H1 (cell line): Measurements from ENCODE around the gene DAPK1. TPM values are rescaled to one million over a fixed set of nuclear protein-coding genes. Genes with fewer than 3 reads are reported as not detected.

Experiments
- CTCF ChIA-PET: fragments of 300-600 bp; sonication (Branson Sonifier 250); formaldehyde crosslinking; loops from one replicate; lab custom pipeline; 2021; ENCODE audit not compliant: partially characterized antibody; lab: Charles Lee
- POLR2A ChIA-PET: fragments of 300-600 bp; sonication (Branson Sonifier 250); formaldehyde crosslinking; loops from one replicate; lab custom pipeline; 2021; ENCODE audit warnings: inconsistent platforms; ENCODE audit not compliant: partially characterized antibody; lab: Charles Lee
- DNase-seq, 2 experiments: peaks; one replicate each; pipeline versions ENCODE4 v3.0.0 to v3.0.0-alpha.2; 2010 to 2022; ENCODE audit warnings: low spot score in 2 of 2, low read depth in 1 of 2, mixed read lengths in 1 of 2
- FAIRE-seq: peaks from 2 replicates; lab custom pipeline; 2011; peaks lifted over from hg19 to GRCh38; lab: Jason Lieb, UNC
- H2AFZ ChIP-seq: 2 replicates; pipeline ENCODE4 v1.8.1; 2012; ENCODE audit warnings: low read length, inconsistent platforms
- H2AK5ac ChIP-seq: 2 replicates; pipeline ENCODE4 v1.6.1; 2013; ENCODE audit warnings: low read depth, low read length
- H2BK120ac ChIP-seq: replicated peaks from 2 replicates; pipeline ENCODE3; 2013; ENCODE audit warnings: low read depth, low read length, inconsistent platforms
- H2BK12ac ChIP-seq: 2 replicates; pipeline ENCODE4 v1.6.1; 2013; ENCODE audit warnings: low read depth, low read length
- H2BK15ac ChIP-seq: 2 replicates; pipeline ENCODE4 v1.6.1; 2013; ENCODE audit warnings: low read length
- H2BK20ac ChIP-seq: 2 replicates; pipeline ENCODE4 v1.6.1; 2013; ENCODE audit warnings: low read length
- H2BK5ac ChIP-seq: 2 replicates; pipeline ENCODE4 v1.6.1; 2013; ENCODE audit warnings: low read depth, low read length
- H3K14ac ChIP-seq: 2 replicates; pipeline ENCODE4 v1.6.1; 2013; ENCODE audit warnings: inconsistent platforms; ENCODE audit not compliant: insufficient read length
- H3K18ac ChIP-seq: 2 replicates; pipeline ENCODE4 v1.6.1; 2013; ENCODE audit warnings: low read length; ENCODE audit errors: extremely low read depth
- H3K23ac ChIP-seq: 2 replicates; pipeline ENCODE4 v1.6.1; 2013; ENCODE audit warnings: inconsistent platforms; ENCODE audit not compliant: insufficient read length
- H3K23me2 ChIP-seq: 2 replicates; pipeline ENCODE4 v1.6.1; 2013; ENCODE audit warnings: low read depth, low read length
- H3K27ac ChIP-seq: 2 replicates; pipeline ENCODE4 v1.6.1; 2011; ENCODE audit warnings: low read depth, low read length, inconsistent platforms
- H3K27me3 ChIP-seq, 4 experiments: replicated peaks in 1 of 4; 1 replicate in 1 of 4; 2 replicates in 3 of 4; pipeline versions ENCODE4 v1.6.1 to v1.8.1; 2011 to 2013; ENCODE audit warnings: low read length in 3 of 4, mild to moderate bottlenecking in 3 of 4, inconsistent platforms in 2 of 4, mixed read lengths in 2 of 4, moderate library complexity in 1 of 4; ENCODE audit not compliant: control insufficient read depth in 3 of 4, insufficient read depth in 3 of 4; ENCODE audit errors: extremely low read depth in 1 of 4
- H3K36me3 ChIP-seq, 4 experiments: 2 replicates each; pipeline versions ENCODE4 v1.6.1 to v1.8.1; 2011 to 2013; ENCODE audit warnings: mild to moderate bottlenecking in 4 of 4, low read length in 3 of 4, moderate library complexity in 2 of 4, control low read depth in 1 of 4, inconsistent platforms in 1 of 4; ENCODE audit not compliant: insufficient read depth in 4 of 4, control insufficient read depth in 2 of 4
- H3K4ac ChIP-seq: replicated peaks from 2 replicates; pipeline ENCODE3; 2013; ENCODE audit warnings: low read length, low read depth, mixed read lengths, inconsistent platforms; ENCODE audit not compliant: insufficient read length
- H3K4me1 ChIP-seq, 4 experiments: replicated peaks in 1 of 4; 1 replicate in 1 of 4; 2 replicates in 3 of 4; pipeline versions ENCODE4 v1.6.1 to v1.8.1; 2011 to 2013; ENCODE audit warnings: low read length in 3 of 4, inconsistent platforms in 2 of 4, mixed read lengths in 1 of 4; ENCODE audit not compliant: insufficient read depth in 4 of 4, control insufficient read depth in 3 of 4
- H3K4me2 ChIP-seq, 2 experiments: 2 replicates each; pipeline versions ENCODE4 v1.6.1 to v1.8.1; 2011 to 2013; ENCODE audit warnings: low read depth in 2 of 2, low read length in 2 of 2, control low read depth in 1 of 2, inconsistent platforms in 1 of 2, mild to moderate bottlenecking in 1 of 2; ENCODE audit not compliant: insufficient read depth in 1 of 2
- H3K4me3 ChIP-seq, 4 experiments: fragments of 200-600, 300-600 bp in 1 of 4; sonication (generic), shearing (Covaris generic), sonication (Bioruptor Twin) in 1 of 4; 2 replicates each; pipeline versions ENCODE4 v1.5.1 to v1.8.1; 2011 to 2016; ENCODE audit warnings: low read length in 4 of 4, low read depth in 3 of 4, control low read depth in 2 of 4, inconsistent platforms in 2 of 4, mild to moderate bottlenecking in 2 of 4, mixed read lengths in 1 of 4, moderate library complexity in 1 of 4; ENCODE audit not compliant: insufficient read depth in 2 of 4; ENCODE audit errors: extremely low read depth in 1 of 4
- H3K56ac ChIP-seq: replicated peaks from 2 replicates; pipeline ENCODE3; 2013; ENCODE audit warnings: low read depth, mild to moderate bottlenecking, mixed read lengths, low read length, inconsistent platforms; ENCODE audit not compliant: insufficient read length
- H3K79me1 ChIP-seq: 2 replicates; pipeline ENCODE4 v1.6.1; 2013; ENCODE audit warnings: low read depth, low read length, control low read depth
- H3K79me2 ChIP-seq, 2 experiments: 2 replicates each; pipeline versions ENCODE4 v1.6.1 to v1.8.1; 2012 to 2013; ENCODE audit warnings: low read length in 2 of 2, mild to moderate bottlenecking in 2 of 2, inconsistent platforms in 1 of 2; ENCODE audit not compliant: insufficient read depth in 2 of 2, control insufficient read depth in 1 of 2
- H3K9ac ChIP-seq, 4 experiments: replicated peaks in 1 of 4; 1 replicate in 1 of 4; 2 replicates in 3 of 4; pipeline versions ENCODE4 v1.6.1 to v1.8.1; 2011 to 2013; ENCODE audit warnings: low read depth in 3 of 4, low read length in 3 of 4, control low read depth in 2 of 4, mild to moderate bottlenecking in 2 of 4, moderate library complexity in 2 of 4, inconsistent platforms in 1 of 4; ENCODE audit errors: extremely low read depth in 1 of 4
- H3K9me3 ChIP-seq, 2 experiments: 2 replicates each; pipeline versions ENCODE4 v1.6.1 to v1.8.1; 2012 to 2013; ENCODE audit warnings: mild to moderate bottlenecking in 2 of 2, moderate library complexity in 2 of 2, control low read depth in 1 of 2, inconsistent platforms in 1 of 2, low read depth in 1 of 2, low read length in 1 of 2, mixed read lengths in 1 of 2; ENCODE audit not compliant: insufficient read depth in 2 of 2
- H4K20me1 ChIP-seq, 2 experiments: replicated peaks in 1 of 2; 2 replicates each; pipeline versions ENCODE3 to v1.8.1; 2011 to 2013; ENCODE audit warnings: inconsistent platforms in 2 of 2, low read length in 2 of 2, mild to moderate bottlenecking in 1 of 2; ENCODE audit not compliant: insufficient read depth in 2 of 2, control insufficient read depth in 1 of 2
- H4K5ac ChIP-seq: 2 replicates; pipeline ENCODE4 v1.6.1; 2013; ENCODE audit warnings: low read length, low read depth, mixed read lengths, inconsistent platforms; ENCODE audit not compliant: insufficient read length
- H4K8ac ChIP-seq: 2 replicates; pipeline ENCODE4 v1.8.0; 2013; ENCODE audit warnings: mild to moderate bottlenecking, moderate library complexity, low read length, inconsistent platforms; ENCODE audit not compliant: insufficient read depth; ENCODE audit errors: extremely low read depth
- H4K91ac ChIP-seq: replicated peaks from 2 replicates; pipeline ENCODE3; 2013; ENCODE audit warnings: low read length, mixed read lengths, inconsistent platforms; ENCODE audit not compliant: insufficient read length
- BCL11A ChIP-seq, 2 experiments: IDR thresholded peaks; one replicate each; pipeline ENCODE4 v1.6.1; 2011; ENCODE audit warnings: low read depth in 2 of 2, low read length in 2 of 2, mild to moderate bottlenecking in 2 of 2
- CHD2 ChIP-seq: IDR thresholded peaks from 2 replicates; pipeline ENCODE4 v1.6.1; 2012; ENCODE audit warnings: low read length, improper control_type of control experiment
- CTBP2 ChIP-seq: IDR thresholded peaks from 2 replicates; pipeline ENCODE4 v1.7.0; 2011; ENCODE audit warnings: borderline replicate concordance, mild to moderate bottlenecking, moderate library complexity, mixed read lengths, low read length; ENCODE audit not compliant: insufficient read depth, insufficient read length
- EP300 ChIP-seq, 2 experiments: IDR thresholded peaks; 1 replicate in 1 of 2; 2 replicates in 1 of 2; pipeline ENCODE4 v1.6.1; 2011 to 2012; ENCODE audit warnings: low read depth in 2 of 2, low read length in 2 of 2, mild to moderate bottlenecking in 2 of 2, borderline replicate concordance in 1 of 2, inconsistent platforms in 1 of 2, moderate library complexity in 1 of 2
- GTF2F1 ChIP-seq: IDR thresholded peaks from 2 replicates; pipeline ENCODE4 v1.6.1; 2012; ENCODE audit warnings: low read depth, low read length, improper control_type of control experiment, borderline replicate concordance
- HDAC6 ChIP-seq: IDR thresholded peaks from one replicate; pipeline ENCODE4 v1.7.1; 2012; ENCODE audit warnings: low read depth, mild to moderate bottlenecking, inconsistent platforms, low read length, moderate library complexity
- MAX ChIP-seq: IDR thresholded peaks from 2 replicates; pipeline ENCODE4 v1.6.1; 2012; ENCODE audit warnings: inconsistent platforms
- POLR2A ChIP-seq, 2 experiments: IDR thresholded peaks; 1 replicate in 1 of 2; 2 replicates in 1 of 2; pipeline ENCODE4 v1.6.1; 2011; ENCODE audit warnings: low read depth in 2 of 2, low read length in 2 of 2, mild to moderate bottlenecking in 2 of 2; ENCODE audit errors: control extremely low read depth in 1 of 2
- RBBP5 ChIP-seq: IDR thresholded peaks from 2 replicates; pipeline ENCODE4 v1.7.1; 2012; ENCODE audit warnings: low read depth, mild to moderate bottlenecking, inconsistent platforms, low read length, moderate library complexity, borderline replicate concordance
- SUZ12 ChIP-seq: fragments of 200-600 bp; sonication (generic); IDR thresholded peaks from 2 replicates; pipeline ENCODE4 v1.6.1; 2012; ENCODE audit warnings: mild to moderate bottlenecking, inconsistent platforms, low read length, moderate library complexity, mixed read lengths
- TAF1 ChIP-seq: IDR thresholded peaks from 2 replicates; pipeline ENCODE4 v1.6.1; 2011; ENCODE audit warnings: mild to moderate bottlenecking, low read depth, low read length
- TAF7 ChIP-seq: optimal IDR thresholded peaks from 2 replicates; pipeline ENCODE3; 2011; ENCODE audit warnings: low read depth, mild to moderate bottlenecking, inconsistent platforms, low read length, moderate library complexity, borderline replicate concordance
- USF2 ChIP-seq: IDR thresholded peaks from 2 replicates; pipeline ENCODE4 v1.6.1; 2011; ENCODE audit warnings: low read length, improper control_type of control experiment
- WGBS, 2 experiments: shearing (Covaris generic) in 1 of 2; methylation state at CpG; one replicate each; pipeline versions ENCODE4 v1.1.6 to v1.1.7; 2013 to 2015; ENCODE audit warnings: low lambda C conversion rate in 2 of 2, mixed read lengths in 2 of 2, inconsistent platforms in 1 of 2, low coverage in 1 of 2, missing lambda C conversion rate in 1 of 2; ENCODE audit not compliant: insufficient replicate concordance in 2 of 2, insufficient coverage in 1 of 2, insufficient read length in 1 of 2; ENCODE audit errors: extremely low coverage in 1 of 2, missing lambda C conversion rate in 1 of 2; 5-methylcytosine and 5-hydroxymethylcytosine counted together
- polyA plus RNA-seq, 7 experiments: library from polyadenylated mRNA; depleted of rRNA in 3 of 7; stranded (reverse) in 5 of 7; unstranded in 2 of 7; fragments of >200 nt in 5 of 7; fragments of 200-250 nt in 2 of 7; gene quantifications; 1 replicate in 5 of 7; 2 replicates in 1 of 7; 4 replicates in 1 of 7; pipeline versions ENCODE4 v1.2.1 to v1.2.3, GENCODE V29; 2011 to 2013; ENCODE audit warnings: missing spikeins in 2 of 7, mixed read lengths in 2 of 7
- total RNA-seq: library from RNA; stranded (reverse); fragmentation: NEBNext Ultra II Directional; extraction: Animal tissue kit (Norgen Biotek cat#: 25700); gene quantifications from 2 replicates; pipeline ENCODE4 v1.2.1, GENCODE V29; 2021

DAPK1 gene
- total and polyA plus RNA-seq, 2 of the 8 experiments (the other 6 are each of a cell fraction or from before 2014, with no cell fraction given): 62.4 to 131 TPM

GRCh38 chr9:87618931-87619330 is 121.3 kb downstream of the DAPK1 start:
- H3K9me3 ChIP-seq: no peaks in the 10 kb centered on the region
- no peak overlapping the region for H3K56ac ChIP-seq
- no peak overlapping the region for H2BK120ac ChIP-seq
- no peaks in the 10 kb centered on the region for H3K23me2 ChIP-seq
- peaks cover 0 to 24% (median 11%) of the 10 kb centered on the region in 4 experiments; a peak in 5 of 8 replicates for H3K36me3 ChIP-seq
- H3K4me1 ChIP-seq: peaks cover 2 to 4% (median 3%) of the 10 kb centered on the region in 4 experiments; a peak in 4 of 7 replicates
- CTCF ChIA-PET: interaction anchor here (1.3 to 1.9 kb wide), 2 partner anchors 11 to 283 kb away, joined by 4 to 7 read pairs; no protein-coding TSS in a partner anchor
- WGBS, 2 experiments: 98% methylated on average over 3 of the region's 3 CpGs; no CpG with 5 or more reads in 1 of the 2 experiments
- peaks cover 12% of the 10 kb centered on the region for H3K79me1 ChIP-seq
- H4K20me1 ChIP-seq: peaks cover 0 to 8% of the 10 kb centered on the region in 2 experiments
- H3K14ac ChIP-seq: no peak overlapping the region
- no peak overlapping the region for H2BK5ac ChIP-seq
- no peak overlapping the region for H2AK5ac ChIP-seq
- H3K9ac ChIP-seq: no peak overlapping the region
- H3K27me3 ChIP-seq: no peaks in the 10 kb centered on the region
- no peak overlapping the region for H3K4ac ChIP-seq
- DNase-seq (no peak), FAIRE-seq (no peak)
- no peak overlapping the region for H3K4me2 ChIP-seq
- peaks cover 0 to 38% of the 10 kb centered on the region in 2 experiments; a peak in 2 of 4 replicates for H3K79me2 ChIP-seq
- H4K5ac ChIP-seq: no peak overlapping the region
- H2AFZ ChIP-seq: no peak overlapping the region
- POLR2A ChIA-PET: no interaction called here
- H3K23ac ChIP-seq: no peak overlapping the region
- H3K27ac ChIP-seq: no peak overlapping the region
- H4K8ac ChIP-seq: no peak overlapping the region
- H3K4me3 ChIP-seq: no peak overlapping the region
- no peak overlapping the region for H2BK20ac ChIP-seq
- H4K91ac ChIP-seq: no peak overlapping the region
- H2BK15ac ChIP-seq: no peak overlapping the region
- H2BK12ac ChIP-seq: no peak overlapping the region
- no peak overlapping the region for H3K18ac ChIP-seq
- TF ChIP-seq CTBP2 (no peak), TAF1 (no peak), SUZ12 (no peak), RBBP5 (no peak), BCL11A (IDR thresholded peaks at IDR 0.05; ENCODE audit: low read depth in 2 of 2, low read length in 2 of 2) (no peak), POLR2A (IDR thresholded peaks at IDR 0.05; ENCODE audit: control extremely low read depth in 1 of 2, low read depth in 2 of 2, low read length in 2 of 2) (no peak), GTF2F1 (no peak), MAX (no peak), TAF7 (no peak), EP300 (IDR thresholded peaks at IDR 0.05; ENCODE audit: borderline replicate concordance in 1 of 2, low read depth in 2 of 2, low read length in 2 of 2) (no peak), HDAC6 (no peak), CHD2 (no peak), USF2 (no peak)
